ENCODE measurements around the gene RAP1GAP2. TPM values are rescaled to one million over a fixed set of nuclear protein-coding genes. Genes with fewer than 3 reads are reported as not detected.

RAP1GAP2 gene
- under 1 TPM; 0.81 to 0.86 TPM for total RNA-seq

DNA sequence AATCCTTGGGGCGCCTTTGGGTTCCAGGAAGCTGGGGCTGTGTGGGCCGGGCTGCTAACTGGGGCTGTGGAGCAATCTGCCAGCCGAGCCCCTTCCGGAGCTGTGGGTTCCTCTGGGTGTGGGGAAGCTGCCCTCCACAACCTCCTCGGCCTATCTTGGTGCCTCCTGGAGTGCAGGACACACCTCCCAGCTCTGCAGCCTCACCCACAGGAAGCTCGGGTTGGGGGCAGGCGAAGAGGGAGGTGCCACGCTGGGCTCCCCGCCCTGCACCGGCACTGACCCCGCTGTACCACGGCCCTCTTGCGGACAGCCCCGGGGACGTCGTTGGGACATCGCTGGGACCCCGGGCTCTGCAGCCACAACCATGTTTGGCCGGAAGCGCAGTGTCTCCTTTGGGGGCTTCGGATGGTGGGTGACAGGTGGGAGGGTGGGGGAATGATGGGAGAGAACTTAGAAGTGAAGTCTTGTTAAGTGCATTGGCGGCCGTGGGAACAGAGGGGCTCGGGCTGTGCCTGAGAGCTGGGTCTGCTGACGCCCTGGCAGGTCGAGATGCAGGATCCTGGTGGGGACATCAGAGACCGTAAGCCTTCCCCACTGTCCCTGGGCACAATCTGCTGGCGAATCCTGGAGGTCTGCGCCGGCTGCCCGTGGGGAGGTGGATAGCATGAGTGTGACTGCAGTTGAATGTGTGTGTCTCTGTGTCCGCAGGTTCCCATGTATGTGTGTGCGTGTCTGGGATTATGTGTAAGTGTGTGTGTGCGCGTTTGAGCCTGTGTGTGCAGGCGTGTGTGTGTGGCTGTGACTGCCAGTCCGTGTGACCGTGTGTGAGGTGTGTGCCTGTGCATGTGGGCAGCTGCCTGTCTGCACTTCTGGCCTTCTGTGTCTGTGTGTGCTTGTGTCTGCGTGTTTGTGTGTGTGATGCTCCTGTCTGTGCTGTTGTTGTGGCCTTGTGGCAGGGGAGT is at the start of gene RAP1GAP2:
TSS of gene RAP1GAP2 (plus strand) at position 275 of the 962 bp plus-strand sequence. CDS start at position 365, 90 bp downstream.
- H3K27ac Mint-ChIP-seq, result no peak within 1 kb of the TSS
- H3K4me3 Mint-ChIP-seq, result peak within 1 kb of the TSS; percentile 72
- CTCF ChIA-PET, result interaction anchor here (0.8 to 1.7 kb wide), 2 partner anchors 10 to 39 kb away, joined by 3 to 6 read pairs; no protein-coding TSS in a partner anchor
- H3K4me1 Mint-ChIP-seq (ENCODE audit: low read depth), result peaks cover 65% of the 10 kb centered on the region
- peak; percentile 75 for DNase-seq
- H3K27me3 Mint-ChIP-seq (ENCODE audit: low read depth), result peaks cover 14% of the 10 kb centered on the region
- no peaks in the 10 kb centered on the region for H3K9me3 Mint-ChIP-seq
- H3K36me3 Mint-ChIP-seq (ENCODE audit: low read depth), result no peaks in the 10 kb centered on the region
- intact Hi-C loops (cut with micrococcal nuclease), result loop anchor here (2.0 kb wide), 1 partner anchor 18 kb away; no protein-coding TSS in a partner anchor

DNA sequence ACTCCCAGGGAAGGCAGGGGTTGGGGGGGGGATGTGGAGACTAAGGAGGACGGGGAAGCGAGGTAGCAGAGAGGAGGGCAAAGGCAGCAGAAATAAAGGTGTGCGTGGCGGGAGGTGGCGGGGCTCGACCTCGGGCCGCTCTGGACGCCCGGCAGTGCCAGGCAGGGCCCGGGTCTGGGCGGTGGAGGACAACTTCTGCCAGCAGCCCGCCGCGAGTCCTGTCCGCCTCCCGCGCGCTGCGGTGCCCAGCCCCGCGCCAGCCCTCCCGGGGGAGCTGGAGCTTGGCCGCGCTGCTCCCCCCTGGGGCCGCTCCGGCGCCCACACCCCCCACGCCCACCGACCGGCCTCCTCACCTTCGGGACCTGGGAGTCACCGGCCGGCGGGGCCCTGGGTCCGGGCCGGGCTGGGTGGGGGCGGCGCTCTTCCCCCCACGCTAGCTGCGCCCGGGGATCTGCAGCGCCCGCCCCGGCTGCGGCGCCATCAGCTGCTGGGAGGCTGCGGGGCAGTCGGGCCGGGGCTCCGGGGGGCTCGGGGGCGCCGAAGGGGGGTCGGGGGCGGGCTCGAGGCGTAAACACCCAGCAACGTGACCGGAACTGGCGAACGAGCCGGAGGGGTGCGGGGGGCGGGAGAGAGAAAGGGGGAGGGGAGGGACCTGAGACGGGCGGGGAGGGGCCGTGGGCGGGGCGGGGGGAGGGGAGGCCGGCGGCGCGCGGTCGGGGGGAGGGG is 47.0 kb upstream of the RAP1GAP2 start, which contains the start of gene CCDC92B:
TSS of gene CCDC92B (minus strand) at position 595 of the 726 bp plus-strand sequence. CDS start 14,507 bp downstream, outside the sequence.
- Mint-ChIP-seq H3K4me3 (no peak within 1 kb of the TSS), H3K36me3 (ENCODE audit: low read depth) (no peaks in the 10 kb centered on the region), H3K27ac (no peak within 1 kb of the TSS), H3K4me1 (ENCODE audit: low read depth) (no peaks in the 10 kb centered on the region), H3K27me3 (ENCODE audit: low read depth) (peaks cover 36% of the 10 kb centered on the region), H3K9me3 (no peaks in the 10 kb centered on the region)
- CTCF ChIA-PET, result interaction anchor here (0.9 kb wide), 1 partner anchor 41 kb away, joined by 3 read pairs; no protein-coding TSS in a partner anchor
- intact Hi-C loops (cut with micrococcal nuclease), result no loop called here
- DNase-seq, result no peak

DNA sequence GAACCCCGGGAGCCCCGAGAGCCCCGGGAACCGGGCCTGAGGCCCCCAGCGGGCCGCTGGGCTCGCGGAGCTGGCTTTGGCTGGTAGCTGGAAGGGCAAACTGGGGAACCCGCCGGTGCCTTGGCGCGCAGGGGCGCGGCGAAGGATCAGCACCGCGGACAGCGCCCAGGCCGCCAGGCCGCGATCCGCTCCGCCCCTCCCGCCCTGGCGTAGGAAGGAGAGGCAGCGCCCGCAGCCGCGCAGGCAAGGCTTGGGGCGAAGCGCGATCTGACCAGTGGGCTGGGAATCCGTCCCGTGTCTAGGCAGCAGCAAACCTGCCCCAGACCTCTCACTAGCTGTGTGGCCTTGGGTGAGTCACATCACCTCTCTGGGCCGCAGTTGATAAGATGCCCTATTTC is 46.5 kb upstream of the RAP1GAP2 start:
- no peaks in the 10 kb centered on the region for H3K9me3 Mint-ChIP-seq

DNA sequence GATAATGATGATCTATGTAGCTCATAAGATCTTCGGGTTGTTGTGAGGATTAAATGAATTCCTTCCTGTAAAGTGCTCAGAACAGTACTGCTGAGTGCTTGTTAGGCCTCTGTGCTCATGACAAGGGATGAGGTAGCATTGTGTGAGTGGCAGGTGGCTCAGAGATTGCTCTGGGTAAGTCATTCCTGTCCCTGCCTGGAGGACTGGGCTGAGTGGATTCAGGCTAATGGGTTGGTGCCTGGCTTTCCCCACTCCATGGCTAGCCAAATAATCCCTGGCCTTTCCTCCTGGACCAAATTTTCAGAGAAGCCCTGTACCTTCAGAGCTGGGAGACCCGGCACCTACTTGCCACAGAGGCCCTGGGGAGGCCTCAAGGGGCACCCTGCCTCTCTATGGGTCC is 45.5 kb upstream of the RAP1GAP2 start:
- no peaks in the 10 kb centered on the region for H3K36me3 Mint-ChIP-seq (ENCODE audit: low read depth)
- CTCF ChIA-PET, result no interaction called here
- H3K27me3 Mint-ChIP-seq (ENCODE audit: low read depth), result peaks cover 30% of the 10 kb centered on the region

More for the DNA sequence above, 46.5 kb upstream of the RAP1GAP2 start:
- Mint-ChIP-seq H3K36me3 (ENCODE audit: low read depth) (no peaks in the 10 kb centered on the region), H3K4me1 (ENCODE audit: low read depth) (no peaks in the 10 kb centered on the region), H3K27me3 (ENCODE audit: low read depth) (peaks cover 33% of the 10 kb centered on the region), H3K4me3 (no peak overlapping the region), H3K27ac (no peak overlapping the region)
- peak; percentile 71 for DNase-seq
- CTCF ChIA-PET, result interaction anchor here (0.9 kb wide), 1 partner anchor 40 kb away, joined by 3 read pairs; no protein-coding TSS in a partner anchor
- intact Hi-C loops (cut with micrococcal nuclease), result no loop called here

DNA sequence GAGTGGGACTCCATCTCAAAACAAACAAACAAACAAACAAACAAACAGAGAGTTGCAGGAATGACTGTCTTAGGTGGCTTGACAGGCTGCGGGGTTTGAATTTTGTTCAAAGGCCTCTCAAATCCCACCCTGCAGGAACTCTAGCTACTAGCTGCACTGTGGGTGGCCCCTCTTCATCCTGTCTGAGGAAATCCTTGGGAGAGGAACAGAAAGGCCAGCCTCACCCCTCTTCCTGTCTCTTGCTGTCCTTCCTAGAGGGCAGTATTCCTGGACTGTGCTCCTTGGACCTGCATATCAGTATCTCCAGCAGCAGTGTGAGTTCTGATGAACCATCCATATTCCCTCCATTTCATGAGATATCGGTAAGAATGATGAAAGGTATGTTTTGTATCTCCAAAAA is 44.7 kb upstream of the RAP1GAP2 start:
- Mint-ChIP-seq H3K27ac (no peak overlapping the region), H3K36me3 (ENCODE audit: low read depth) (no peaks in the 10 kb centered on the region), H3K4me1 (ENCODE audit: low read depth) (no peaks in the 10 kb centered on the region), H3K4me3 (no peak overlapping the region), H3K27me3 (ENCODE audit: low read depth) (peaks cover 32% of the 10 kb centered on the region), H3K9me3 (no peaks in the 10 kb centered on the region)
- intact Hi-C loops (cut with micrococcal nuclease), result no loop called here
- no peak for DNase-seq
- CTCF ChIA-PET, result no interaction called here

More for the DNA sequence above, 45.5 kb upstream of the RAP1GAP2 start:
- intact Hi-C loops (cut with micrococcal nuclease), result no loop called here
- Mint-ChIP-seq H3K9me3 (no peaks in the 10 kb centered on the region), H3K27ac (no peak overlapping the region), H3K4me1 (ENCODE audit: low read depth) (no peaks in the 10 kb centered on the region), H3K4me3 (no peak overlapping the region)
- no peak for DNase-seq

DNA sequence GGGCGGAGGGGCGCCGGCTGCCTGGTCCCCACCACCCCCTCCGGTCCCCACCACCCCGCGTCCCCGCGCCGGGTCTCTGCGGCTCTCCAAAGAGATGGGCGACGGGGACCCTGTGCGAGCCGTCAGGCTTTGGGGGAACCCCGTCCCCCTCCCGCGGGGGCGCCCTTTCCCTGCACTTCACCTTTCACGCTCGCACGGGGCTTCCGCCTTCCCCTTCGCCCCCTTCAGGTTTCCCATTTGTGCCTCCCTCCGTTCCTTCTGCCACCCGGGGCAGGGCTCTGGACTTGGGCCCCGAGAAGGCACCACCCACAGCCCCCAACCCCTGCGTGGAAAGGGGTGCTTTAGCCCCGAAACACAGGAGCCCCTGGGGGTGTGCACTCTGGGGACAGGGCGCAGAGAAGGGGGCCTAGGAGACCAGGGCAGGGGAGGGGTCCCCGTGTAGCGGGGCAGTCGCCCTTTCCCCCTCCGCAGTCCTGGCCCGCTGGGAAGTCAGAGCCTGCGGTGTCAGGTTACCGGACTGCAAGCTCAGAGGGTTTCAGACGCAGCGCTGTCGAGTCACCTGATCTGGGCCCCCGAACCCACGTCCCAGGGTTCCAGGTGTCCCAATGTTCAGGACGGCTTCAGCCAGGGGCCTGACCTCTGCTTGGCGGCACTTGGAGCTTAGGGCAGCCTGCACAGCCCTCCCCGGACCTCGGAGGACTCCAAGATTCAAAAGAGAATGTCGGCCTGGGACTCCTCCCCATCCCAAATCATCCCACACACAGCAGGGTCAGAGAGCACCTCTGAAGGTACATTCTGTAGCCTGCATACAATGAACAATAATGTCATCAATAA is 40.1 kb upstream of the RAP1GAP2 start:
- no peaks in the 10 kb centered on the region for H3K9me3 Mint-ChIP-seq
- DNase-seq, result no peak
- H3K4me1 Mint-ChIP-seq (ENCODE audit: low read depth), result no peaks in the 10 kb centered on the region
- H3K36me3 Mint-ChIP-seq (ENCODE audit: low read depth), result no peaks in the 10 kb centered on the region
- H3K27me3 Mint-ChIP-seq (ENCODE audit: low read depth), result peaks cover 31% of the 10 kb centered on the region
- CTCF ChIA-PET, result no interaction called here
- H3K4me3 Mint-ChIP-seq, result peak overlapping the region; percentile 24
- intact Hi-C loops (cut with micrococcal nuclease), result no loop called here
- no peak overlapping the region for H3K27ac Mint-ChIP-seq

DNA sequence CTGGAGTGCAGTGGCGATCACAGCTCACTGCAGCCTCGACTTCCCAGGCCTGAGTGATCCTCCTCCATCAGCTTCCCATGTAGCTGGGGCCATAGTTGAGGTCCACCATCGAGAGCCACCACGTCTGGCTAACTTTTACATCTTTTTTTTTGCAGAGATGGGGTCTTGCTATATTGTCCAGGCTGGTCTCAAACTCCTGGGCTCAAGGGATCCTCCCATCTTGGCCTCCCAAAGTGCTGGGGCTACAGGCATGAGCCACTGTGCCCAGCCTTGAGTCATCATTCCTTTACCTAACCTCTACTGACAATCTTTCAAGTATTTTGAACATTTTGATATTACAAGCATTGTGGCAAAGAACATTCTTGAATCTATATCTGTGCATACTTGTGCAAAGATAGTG is 37.4 kb upstream of the RAP1GAP2 start:
- intact Hi-C loops (cut with micrococcal nuclease), result no loop called here
- H3K4me1 Mint-ChIP-seq (ENCODE audit: low read depth), result no peaks in the 10 kb centered on the region
- no peak overlapping the region for H3K27ac Mint-ChIP-seq
- CTCF ChIA-PET, result interaction anchor here (0.7 to 0.9 kb wide), 2 partner anchors 14 to 27 kb away, joined by 3 read pairs; no protein-coding TSS in a partner anchor
- no peaks in the 10 kb centered on the region for H3K36me3 Mint-ChIP-seq (ENCODE audit: low read depth)
- no peak overlapping the region for H3K4me3 Mint-ChIP-seq
- peaks cover 26% of the 10 kb centered on the region for H3K27me3 Mint-ChIP-seq (ENCODE audit: low read depth)
- no peaks in the 10 kb centered on the region for H3K9me3 Mint-ChIP-seq
- no peak for DNase-seq

DNA sequence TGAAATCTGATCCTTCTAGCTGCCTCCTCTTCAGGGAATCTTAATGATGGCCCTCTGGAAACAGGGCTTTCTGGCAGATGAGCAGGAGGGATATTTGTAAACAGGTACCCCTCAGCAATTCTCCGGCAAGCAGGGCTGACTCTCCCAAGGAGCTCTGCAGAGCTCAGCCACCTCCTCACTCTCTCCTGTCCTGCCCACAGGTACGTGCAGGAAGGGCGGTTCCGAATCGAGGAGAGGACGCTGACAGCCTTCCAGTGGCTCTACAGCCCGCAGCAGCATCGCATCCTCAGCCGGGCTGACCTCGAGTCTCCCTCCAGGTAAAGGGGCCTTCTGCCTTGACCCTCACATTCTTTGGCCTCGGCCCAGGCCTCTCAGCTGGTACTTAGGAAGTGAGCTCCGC is 26.1 kb upstream of the RAP1GAP2 start:
- CTCF ChIA-PET, result no interaction called here
- peaks cover 1% of the 10 kb centered on the region for H3K4me1 Mint-ChIP-seq (ENCODE audit: low read depth)

DNA sequence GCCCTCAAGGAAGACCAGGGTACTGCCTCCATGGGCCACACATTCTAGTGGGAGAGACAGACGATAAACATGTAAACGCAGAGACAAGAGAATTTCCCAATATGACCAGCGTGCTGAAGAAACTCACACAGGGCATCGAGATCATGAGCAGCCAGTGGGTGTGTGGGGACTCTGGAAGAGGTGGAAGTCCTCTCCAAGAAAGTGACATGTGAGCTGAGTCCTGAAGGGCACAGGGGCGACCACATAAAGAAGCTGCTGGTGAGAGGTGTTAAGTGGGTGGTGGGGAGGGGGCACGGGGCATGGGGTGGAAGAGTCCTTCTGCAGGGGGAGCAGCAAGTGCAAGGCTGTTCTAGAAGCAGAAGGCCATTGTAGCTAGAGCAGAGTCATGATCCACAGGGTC is 21.0 kb upstream of the RAP1GAP2 start:
- no peak for DNase-seq
- H3K27ac Mint-ChIP-seq, result no peak overlapping the region
- CTCF ChIA-PET, result no interaction called here

More for the DNA sequence above, 26.1 kb upstream of the RAP1GAP2 start:
- Mint-ChIP-seq H3K27ac (no peak overlapping the region), H3K4me3 (no peak overlapping the region), H3K9me3 (no peaks in the 10 kb centered on the region), H3K27me3 (ENCODE audit: low read depth) (peaks cover 17% of the 10 kb centered on the region), H3K36me3 (ENCODE audit: low read depth) (no peaks in the 10 kb centered on the region)
- intact Hi-C loops (cut with micrococcal nuclease), result no loop called here
- no peak for DNase-seq

DNA sequence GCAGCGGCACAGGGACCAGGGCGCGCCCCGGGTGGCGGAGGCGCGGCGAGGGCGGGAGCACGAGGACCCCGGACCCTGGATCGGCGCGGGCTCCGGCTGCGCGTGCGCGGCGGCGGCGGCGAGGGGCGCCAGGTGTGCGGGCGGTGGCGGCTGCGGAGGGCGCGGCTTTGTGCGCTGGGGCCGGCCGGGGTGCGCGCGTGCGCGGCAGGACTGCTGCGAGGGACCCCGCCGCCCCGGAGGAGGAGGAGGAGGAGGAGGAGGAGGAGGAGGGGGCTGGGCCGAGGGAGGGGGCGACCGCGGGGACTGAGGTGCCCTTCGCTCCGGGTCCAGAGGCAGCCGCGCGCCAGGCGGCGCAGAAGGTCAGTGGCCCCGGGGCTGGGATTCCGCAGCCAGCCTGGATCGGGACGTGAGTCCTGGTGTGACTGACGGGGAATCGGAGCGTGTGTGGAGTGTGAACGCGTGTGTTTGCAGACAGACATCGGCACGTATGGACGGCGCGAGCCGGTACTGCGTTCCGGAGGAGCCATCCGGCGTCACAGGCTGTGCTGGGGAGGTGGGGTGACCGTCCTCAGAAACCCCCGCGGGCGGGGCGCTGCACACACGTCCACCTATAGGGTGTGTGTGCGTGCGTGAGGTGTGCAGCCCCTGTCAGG is 19.5 kb upstream of the RAP1GAP2 start:
- no peaks in the 10 kb centered on the region for H3K9me3 Mint-ChIP-seq
- peaks cover 9% of the 10 kb centered on the region for H3K4me1 Mint-ChIP-seq (ENCODE audit: low read depth)
- H3K36me3 Mint-ChIP-seq (ENCODE audit: low read depth), result no peaks in the 10 kb centered on the region
- DNase-seq, result peak; percentile 22
- no peak overlapping the region for H3K27ac Mint-ChIP-seq
- intact Hi-C loops (cut with micrococcal nuclease), result no loop called here
- CTCF ChIA-PET, result interaction anchor here (1.5 kb wide), 1 partner anchor 10 kb away, joined by 3 read pairs; no protein-coding TSS in a partner anchor
- peaks cover 36% of the 10 kb centered on the region for H3K27me3 Mint-ChIP-seq (ENCODE audit: low read depth)
- H3K4me3 Mint-ChIP-seq, result peak overlapping the region; percentile 55

More for the DNA sequence above, 21.0 kb upstream of the RAP1GAP2 start:
- H3K27me3 Mint-ChIP-seq (ENCODE audit: low read depth), result peaks cover 36% of the 10 kb centered on the region
- intact Hi-C loops (cut with micrococcal nuclease), result no loop called here
- H3K9me3 Mint-ChIP-seq, result no peaks in the 10 kb centered on the region
- peak overlapping the region; percentile 34 for H3K4me3 Mint-ChIP-seq
- peaks cover 9% of the 10 kb centered on the region for H3K4me1 Mint-ChIP-seq (ENCODE audit: low read depth)
- no peaks in the 10 kb centered on the region for H3K36me3 Mint-ChIP-seq (ENCODE audit: low read depth)

DNA sequence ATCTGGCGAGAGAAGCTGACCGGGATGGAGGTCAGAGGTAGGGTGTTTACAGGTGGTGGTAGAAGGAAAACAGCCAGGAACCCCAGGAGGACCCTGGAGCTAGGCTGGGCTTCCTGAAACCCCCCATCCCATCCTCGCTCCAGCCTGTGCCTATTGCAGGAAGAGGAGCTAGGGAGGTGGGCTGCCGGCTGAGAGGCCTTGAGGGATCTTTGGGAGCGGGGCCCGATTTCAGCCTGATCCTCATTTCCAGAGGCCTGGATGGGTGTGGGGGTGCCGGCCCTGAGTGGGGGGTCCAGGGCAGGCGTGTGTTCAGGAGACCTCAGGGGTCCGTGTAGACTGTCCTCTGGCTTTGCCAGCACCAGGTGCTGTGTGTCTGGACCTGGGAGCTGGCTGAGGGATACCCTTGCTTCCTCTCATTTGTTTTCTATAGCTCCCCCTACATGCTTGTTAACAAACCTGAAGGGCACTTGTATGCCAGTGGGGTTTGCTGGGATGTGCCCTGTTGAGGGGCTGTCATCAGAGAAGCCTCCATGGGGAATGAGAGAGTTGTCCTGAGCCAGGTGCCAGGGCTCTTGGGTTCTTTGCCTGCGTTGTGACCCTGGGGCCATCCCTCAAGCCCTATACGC is 18.9 kb upstream of the RAP1GAP2 start:
- H3K36me3 Mint-ChIP-seq (ENCODE audit: low read depth), result no peaks in the 10 kb centered on the region
- peaks cover 9% of the 10 kb centered on the region for H3K4me1 Mint-ChIP-seq (ENCODE audit: low read depth)
- intact Hi-C loops (cut with micrococcal nuclease), result no loop called here
- no peak overlapping the region for H3K27ac Mint-ChIP-seq
- no peak for DNase-seq
- peaks cover 36% of the 10 kb centered on the region for H3K27me3 Mint-ChIP-seq (ENCODE audit: low read depth)
- peak overlapping the region; percentile 55 for H3K4me3 Mint-ChIP-seq
- CTCF ChIA-PET, result interaction anchor here (1.5 kb wide), 1 partner anchor 9 kb away, joined by 3 read pairs; no protein-coding TSS in a partner anchor
- no peaks in the 10 kb centered on the region for H3K9me3 Mint-ChIP-seq
